Right lobe of liver (tissue), 4 donors: ENCODE measurements around the gene BLMH.

Experiments used
- POLR2A ChIP-seq: fragments of 450-650 bp; IDR thresholded peaks from one replicate; pipeline ENCODE4 v1.6.1; 2017; ENCODE audit warnings: antibody characterized with exemption, mild to moderate bottlenecking
- TF ChIP-seq, protein P1 (sequence below), 4 donors: fragments of 200-600 bp in 3 of 4; fragments of 450-650 bp in 1 of 4; IDR thresholded peaks; one replicate each; pipeline versions ENCODE4 v1.5.1 to v1.8.0; 2016 to 2022; ENCODE audit warnings: antibody characterized with exemption in 4 of 4, mild to moderate bottlenecking in 2 of 4
- donor health status: DM: no; HTN: no; CAD: no.
- donor health status: DM: no; HTN: no; CAD: no.
- donor health status: DM: no; HTN: yes; CAD: no.

DNA sequence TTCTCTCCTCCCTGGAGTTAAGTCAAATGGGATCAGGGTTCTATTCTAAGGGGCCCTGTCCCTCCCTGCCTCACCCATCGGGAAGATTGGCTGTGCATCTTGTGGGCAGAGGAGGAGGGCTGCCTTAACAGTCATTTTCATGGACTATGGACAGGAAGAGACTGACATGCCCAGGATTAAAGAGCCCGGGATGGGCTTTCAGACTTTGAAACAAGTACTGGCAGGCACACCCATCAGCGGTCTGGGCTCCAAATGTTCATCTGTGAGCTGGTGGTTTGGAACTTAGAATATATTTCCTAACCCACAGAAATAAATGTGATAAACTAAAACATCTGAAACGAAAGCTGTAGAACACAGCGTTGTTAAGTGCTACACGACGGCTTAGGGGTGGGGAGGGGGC, 62.7 kb downstream of the BLMH start:
- TF ChIP-seq, protein P1, sequence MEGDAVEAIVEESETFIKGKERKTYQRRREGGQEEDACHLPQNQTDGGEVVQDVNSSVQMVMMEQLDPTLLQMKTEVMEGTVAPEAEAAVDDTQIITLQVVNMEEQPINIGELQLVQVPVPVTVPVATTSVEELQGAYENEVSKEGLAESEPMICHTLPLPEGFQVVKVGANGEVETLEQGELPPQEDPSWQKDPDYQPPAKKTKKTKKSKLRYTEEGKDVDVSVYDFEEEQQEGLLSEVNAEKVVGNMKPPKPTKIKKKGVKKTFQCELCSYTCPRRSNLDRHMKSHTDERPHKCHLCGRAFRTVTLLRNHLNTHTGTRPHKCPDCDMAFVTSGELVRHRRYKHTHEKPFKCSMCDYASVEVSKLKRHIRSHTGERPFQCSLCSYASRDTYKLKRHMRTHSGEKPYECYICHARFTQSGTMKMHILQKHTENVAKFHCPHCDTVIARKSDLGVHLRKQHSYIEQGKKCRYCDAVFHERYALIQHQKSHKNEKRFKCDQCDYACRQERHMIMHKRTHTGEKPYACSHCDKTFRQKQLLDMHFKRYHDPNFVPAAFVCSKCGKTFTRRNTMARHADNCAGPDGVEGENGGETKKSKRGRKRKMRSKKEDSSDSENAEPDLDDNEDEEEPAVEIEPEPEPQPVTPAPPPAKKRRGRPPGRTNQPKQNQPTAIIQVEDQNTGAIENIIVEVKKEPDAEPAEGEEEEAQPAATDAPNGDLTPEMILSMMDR (IDR thresholded peaks at IDR 0.05) = no peak
- no peak for TF ChIP-seq POLR2A
